ENCODE measurements around the gene WIF1.

GRCh38 chr12:65125247-65125646, 4.1 kb upstream of the WIF1 start:
- TF ChIP-seq, protein P1, sequence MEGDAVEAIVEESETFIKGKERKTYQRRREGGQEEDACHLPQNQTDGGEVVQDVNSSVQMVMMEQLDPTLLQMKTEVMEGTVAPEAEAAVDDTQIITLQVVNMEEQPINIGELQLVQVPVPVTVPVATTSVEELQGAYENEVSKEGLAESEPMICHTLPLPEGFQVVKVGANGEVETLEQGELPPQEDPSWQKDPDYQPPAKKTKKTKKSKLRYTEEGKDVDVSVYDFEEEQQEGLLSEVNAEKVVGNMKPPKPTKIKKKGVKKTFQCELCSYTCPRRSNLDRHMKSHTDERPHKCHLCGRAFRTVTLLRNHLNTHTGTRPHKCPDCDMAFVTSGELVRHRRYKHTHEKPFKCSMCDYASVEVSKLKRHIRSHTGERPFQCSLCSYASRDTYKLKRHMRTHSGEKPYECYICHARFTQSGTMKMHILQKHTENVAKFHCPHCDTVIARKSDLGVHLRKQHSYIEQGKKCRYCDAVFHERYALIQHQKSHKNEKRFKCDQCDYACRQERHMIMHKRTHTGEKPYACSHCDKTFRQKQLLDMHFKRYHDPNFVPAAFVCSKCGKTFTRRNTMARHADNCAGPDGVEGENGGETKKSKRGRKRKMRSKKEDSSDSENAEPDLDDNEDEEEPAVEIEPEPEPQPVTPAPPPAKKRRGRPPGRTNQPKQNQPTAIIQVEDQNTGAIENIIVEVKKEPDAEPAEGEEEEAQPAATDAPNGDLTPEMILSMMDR (IDR thresholded peaks at IDR 0.05): no peak
- no peak for TF ChIP-seq ZFX (IDR thresholded peaks at IDR 0.05; ENCODE audit: borderline replicate concordance)
